ENCODE data around the gene BACE2.

Gene BACE2

GRCh38 chr21:41167348-41168342 is at the start of gene BACE2:
BACE2 (plus strand) TSS chr21:41168160; CDS start chr21:41168264, 104 bp downstream.
- DNase-seq (ENCODE audit: low read depth) = no peak

- no peak for DNase-seq (ENCODE audit: low read depth)
Measured at GRCh38 chr21:41119901-41120300, 48.1 kb upstream of the BACE2 start.

GRCh38 chr21:41120997-41121396 is 47.0 kb upstream of the BACE2 start:
- DNase-seq (ENCODE audit: low read depth) = no peak

GRCh38 chr21:41121785-41122415 is 46.1 kb upstream of the BACE2 start:
- DNase-seq (ENCODE audit: low read depth) = no peak

GRCh38 chr21:41124641-41125201 is 43.2 kb upstream of the BACE2 start:
- no peak for DNase-seq (ENCODE audit: low read depth)

GRCh38 chr21:41128981-41129380 is 39.0 kb upstream of the BACE2 start:
- no peak for DNase-seq (ENCODE audit: low read depth)

GRCh38 chr21:41130883-41131282 is 37.1 kb upstream of the BACE2 start:
- no peak for DNase-seq (ENCODE audit: low read depth)

- DNase-seq (ENCODE audit: low read depth) = no peak
Measured at GRCh38 chr21:41133874-41134522, 34.0 kb upstream of the BACE2 start.

GRCh38 chr21:41135746-41136145 is 32.2 kb upstream of the BACE2 start:
- no peak for DNase-seq (ENCODE audit: low read depth)

- no peak for DNase-seq (ENCODE audit: low read depth)
Measured at GRCh38 chr21:41136286-41136685, 31.7 kb upstream of the BACE2 start.

GRCh38 chr21:41137401-41137800 is 30.6 kb upstream of the BACE2 start:
- no peak for DNase-seq (ENCODE audit: low read depth)

- DNase-seq (ENCODE audit: low read depth) = no peak
Measured at GRCh38 chr21:41137889-41138288, 30.1 kb upstream of the BACE2 start.

- no peak for DNase-seq (ENCODE audit: low read depth)
Measured at GRCh38 chr21:41138711-41139110, 29.2 kb upstream of the BACE2 start.

GRCh38 chr21:41139275-41139674 is 28.7 kb upstream of the BACE2 start:
- DNase-seq (ENCODE audit: low read depth) = no peak

- DNase-seq (ENCODE audit: low read depth) = no peak
Measured at GRCh38 chr21:41139951-41140350, 28.0 kb upstream of the BACE2 start.

- DNase-seq (ENCODE audit: low read depth) = no peak
Measured at GRCh38 chr21:41141031-41141457, 26.9 kb upstream of the BACE2 start.

GRCh38 chr21:41142051-41142795 is 25.7 kb upstream of the BACE2 start:
- DNase-seq (ENCODE audit: low read depth) = no peak

- DNase-seq (ENCODE audit: low read depth) = no peak
Measured at GRCh38 chr21:41143596-41144325, 24.2 kb upstream of the BACE2 start.

GRCh38 chr21:41147096-41147978 is 20.6 kb upstream of the BACE2 start:
- no peak for DNase-seq (ENCODE audit: low read depth)

- DNase-seq (ENCODE audit: low read depth) = no peak
Measured at GRCh38 chr21:41147979-41148355, 20.0 kb upstream of the BACE2 start.

Measured in T-helper 22 cell (primary cell).